ENCODE measurements around the gene PPP1R14B. TPM values are rescaled to one million over a fixed set of nuclear protein-coding genes. Genes with fewer than 3 reads are reported as not detected.

The PPP1R14B gene
- total and polyA plus RNA-seq, 2 of the 13 experiments (the other 11 are each of a cell fraction or from before 2014, with no cell fraction given), result 110 to 148 TPM

DNA sequence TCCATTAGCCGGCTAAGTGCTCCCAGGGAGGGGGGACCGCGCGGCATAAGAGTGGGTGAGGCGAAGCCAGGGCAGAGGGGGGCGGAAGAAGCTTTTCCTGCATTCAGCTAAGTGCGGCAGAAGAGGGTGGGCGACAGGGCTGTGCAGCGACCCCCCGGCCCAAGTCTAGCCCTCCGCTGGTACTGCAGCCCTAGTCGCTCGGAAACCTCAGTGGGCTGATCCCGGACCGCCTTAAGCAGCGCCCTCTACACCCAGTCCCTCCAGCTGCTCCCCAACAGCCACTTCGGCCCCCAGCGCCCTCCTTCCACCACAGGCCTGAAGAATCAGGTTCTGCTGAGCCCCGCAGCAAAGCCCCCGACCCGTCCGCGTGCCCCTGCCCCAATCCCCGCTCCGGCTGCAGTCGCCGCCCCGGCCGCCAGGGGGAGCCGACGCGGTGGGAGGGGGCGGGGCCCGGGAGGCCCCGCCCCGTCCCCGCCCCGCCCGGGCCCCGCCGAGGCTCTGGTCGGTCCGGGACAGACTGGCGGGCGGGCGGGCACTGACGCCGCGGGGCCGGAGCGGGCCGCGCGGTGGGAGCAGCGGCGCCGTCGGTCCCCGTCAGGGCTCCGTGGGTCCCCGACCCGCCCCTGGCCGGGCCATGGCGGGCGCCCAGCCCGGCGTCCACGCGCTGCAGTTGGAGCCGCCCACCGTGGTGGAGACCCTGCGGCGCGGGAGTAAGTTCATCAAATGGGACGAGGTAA, 4.4 kb upstream of the PPP1R14B start, which contains the start of gene PLCB3 (continued):
- TF ChIP-seq, protein P1, sequence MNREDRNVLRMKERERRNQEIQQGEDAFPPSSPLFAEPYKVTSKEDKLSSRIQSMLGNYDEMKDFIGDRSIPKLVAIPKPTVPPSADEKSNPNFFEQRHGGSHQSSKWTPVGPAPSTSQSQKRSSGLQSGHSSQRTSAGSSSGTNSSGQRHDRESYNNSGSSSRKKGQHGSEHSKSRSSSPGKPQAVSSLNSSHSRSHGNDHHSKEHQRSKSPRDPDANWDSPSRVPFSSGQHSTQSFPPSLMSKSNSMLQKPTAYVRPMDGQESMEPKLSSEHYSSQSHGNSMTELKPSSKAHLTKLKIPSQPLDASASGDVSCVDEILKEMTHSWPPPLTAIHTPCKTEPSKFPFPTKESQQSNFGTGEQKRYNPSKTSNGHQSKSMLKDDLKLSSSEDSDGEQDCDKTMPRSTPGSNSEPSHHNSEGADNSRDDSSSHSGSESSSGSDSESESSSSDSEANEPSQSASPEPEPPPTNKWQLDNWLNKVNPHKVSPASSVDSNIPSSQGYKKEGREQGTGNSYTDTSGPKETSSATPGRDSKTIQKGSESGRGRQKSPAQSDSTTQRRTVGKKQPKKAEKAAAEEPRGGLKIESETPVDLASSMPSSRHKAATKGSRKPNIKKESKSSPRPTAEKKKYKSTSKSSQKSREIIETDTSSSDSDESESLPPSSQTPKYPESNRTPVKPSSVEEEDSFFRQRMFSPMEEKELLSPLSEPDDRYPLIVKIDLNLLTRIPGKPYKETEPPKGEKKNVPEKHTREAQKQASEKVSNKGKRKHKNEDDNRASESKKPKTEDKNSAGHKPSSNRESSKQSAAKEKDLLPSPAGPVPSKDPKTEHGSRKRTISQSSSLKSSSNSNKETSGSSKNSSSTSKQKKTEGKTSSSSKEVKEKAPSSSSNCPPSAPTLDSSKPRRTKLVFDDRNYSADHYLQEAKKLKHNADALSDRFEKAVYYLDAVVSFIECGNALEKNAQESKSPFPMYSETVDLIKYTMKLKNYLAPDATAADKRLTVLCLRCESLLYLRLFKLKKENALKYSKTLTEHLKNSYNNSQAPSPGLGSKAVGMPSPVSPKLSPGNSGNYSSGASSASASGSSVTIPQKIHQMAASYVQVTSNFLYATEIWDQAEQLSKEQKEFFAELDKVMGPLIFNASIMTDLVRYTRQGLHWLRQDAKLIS (CRISPR knock-in tag; IDR thresholded peaks at IDR 0.05), result no peak
- TF ChIP-seq MIXL1 (CRISPR knock-in tag; IDR thresholded peaks at IDR 0.05) (no peak), NR2F1 (CRISPR knock-in tag; IDR thresholded peaks at IDR 0.05) (no peak), CCDC6 (CRISPR knock-in tag; IDR thresholded peaks at IDR 0.05) (no peak), KLF16 (CRISPR knock-in tag; IDR thresholded peaks at IDR 0.05) (no peak), SP2 (CRISPR knock-in tag; IDR thresholded peaks at IDR 0.05) (0 out of 2 replicates have a peak, but pooled peaks have one; percentile 38), PPARG (CRISPR knock-in tag; conservative IDR thresholded peaks at IDR 0.05) (no peak), CC2D1A (CRISPR knock-in tag; IDR thresholded peaks at IDR 0.05) (no peak), ZNF33A (CRISPR knock-in tag; IDR thresholded peaks at IDR 0.05; ENCODE audit: borderline replicate concordance) (no peak)
- TF ChIP-seq, protein P2, sequence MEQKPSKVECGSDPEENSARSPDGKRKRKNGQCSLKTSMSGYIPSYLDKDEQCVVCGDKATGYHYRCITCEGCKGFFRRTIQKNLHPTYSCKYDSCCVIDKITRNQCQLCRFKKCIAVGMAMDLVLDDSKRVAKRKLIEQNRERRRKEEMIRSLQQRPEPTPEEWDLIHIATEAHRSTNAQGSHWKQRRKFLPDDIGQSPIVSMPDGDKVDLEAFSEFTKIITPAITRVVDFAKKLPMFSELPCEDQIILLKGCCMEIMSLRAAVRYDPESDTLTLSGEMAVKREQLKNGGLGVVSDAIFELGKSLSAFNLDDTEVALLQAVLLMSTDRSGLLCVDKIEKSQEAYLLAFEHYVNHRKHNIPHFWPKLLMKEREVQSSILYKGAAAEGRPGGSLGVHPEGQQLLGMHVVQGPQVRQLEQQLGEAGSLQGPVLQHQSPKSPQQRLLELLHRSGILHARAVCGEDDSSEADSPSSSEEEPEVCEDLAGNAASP (CRISPR knock-in tag; IDR thresholded peaks at IDR 0.05; ENCODE audit: borderline replicate concordance), result no peak
- TF ChIP-seq, protein P3, sequence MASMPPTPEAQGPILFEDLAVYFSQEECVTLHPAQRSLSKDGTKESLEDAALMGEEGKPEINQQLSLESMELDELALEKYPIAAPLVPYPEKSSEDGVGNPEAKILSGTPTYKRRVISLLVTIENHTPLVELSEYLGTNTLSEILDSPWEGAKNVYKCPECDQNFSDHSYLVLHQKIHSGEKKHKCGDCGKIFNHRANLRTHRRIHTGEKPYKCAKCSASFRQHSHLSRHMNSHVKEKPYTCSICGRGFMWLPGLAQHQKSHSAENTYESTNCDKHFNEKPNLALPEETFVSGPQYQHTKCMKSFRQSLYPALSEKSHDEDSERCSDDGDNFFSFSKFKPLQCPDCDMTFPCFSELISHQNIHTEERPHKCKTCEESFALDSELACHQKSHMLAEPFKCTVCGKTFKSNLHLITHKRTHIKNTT (CRISPR knock-in tag; IDR thresholded peaks at IDR 0.05), result no peak
- TF ChIP-seq, protein P4, sequence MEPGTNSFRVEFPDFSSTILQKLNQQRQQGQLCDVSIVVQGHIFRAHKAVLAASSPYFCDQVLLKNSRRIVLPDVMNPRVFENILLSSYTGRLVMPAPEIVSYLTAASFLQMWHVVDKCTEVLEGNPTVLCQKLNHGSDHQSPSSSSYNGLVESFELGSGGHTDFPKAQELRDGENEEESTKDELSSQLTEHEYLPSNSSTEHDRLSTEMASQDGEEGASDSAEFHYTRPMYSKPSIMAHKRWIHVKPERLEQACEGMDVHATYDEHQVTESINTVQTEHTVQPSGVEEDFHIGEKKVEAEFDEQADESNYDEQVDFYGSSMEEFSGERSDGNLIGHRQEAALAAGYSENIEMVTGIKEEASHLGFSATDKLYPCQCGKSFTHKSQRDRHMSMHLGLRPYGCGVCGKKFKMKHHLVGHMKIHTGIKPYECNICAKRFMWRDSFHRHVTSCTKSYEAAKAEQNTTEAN (CRISPR knock-in tag; conservative IDR thresholded peaks at IDR 0.05), result no peak
- TF ChIP-seq, protein P5, sequence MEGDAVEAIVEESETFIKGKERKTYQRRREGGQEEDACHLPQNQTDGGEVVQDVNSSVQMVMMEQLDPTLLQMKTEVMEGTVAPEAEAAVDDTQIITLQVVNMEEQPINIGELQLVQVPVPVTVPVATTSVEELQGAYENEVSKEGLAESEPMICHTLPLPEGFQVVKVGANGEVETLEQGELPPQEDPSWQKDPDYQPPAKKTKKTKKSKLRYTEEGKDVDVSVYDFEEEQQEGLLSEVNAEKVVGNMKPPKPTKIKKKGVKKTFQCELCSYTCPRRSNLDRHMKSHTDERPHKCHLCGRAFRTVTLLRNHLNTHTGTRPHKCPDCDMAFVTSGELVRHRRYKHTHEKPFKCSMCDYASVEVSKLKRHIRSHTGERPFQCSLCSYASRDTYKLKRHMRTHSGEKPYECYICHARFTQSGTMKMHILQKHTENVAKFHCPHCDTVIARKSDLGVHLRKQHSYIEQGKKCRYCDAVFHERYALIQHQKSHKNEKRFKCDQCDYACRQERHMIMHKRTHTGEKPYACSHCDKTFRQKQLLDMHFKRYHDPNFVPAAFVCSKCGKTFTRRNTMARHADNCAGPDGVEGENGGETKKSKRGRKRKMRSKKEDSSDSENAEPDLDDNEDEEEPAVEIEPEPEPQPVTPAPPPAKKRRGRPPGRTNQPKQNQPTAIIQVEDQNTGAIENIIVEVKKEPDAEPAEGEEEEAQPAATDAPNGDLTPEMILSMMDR (CRISPR knock-in tag; IDR thresholded peaks at IDR 0.05), result peak; percentile 69
- TF ChIP-seq, protein P6, sequence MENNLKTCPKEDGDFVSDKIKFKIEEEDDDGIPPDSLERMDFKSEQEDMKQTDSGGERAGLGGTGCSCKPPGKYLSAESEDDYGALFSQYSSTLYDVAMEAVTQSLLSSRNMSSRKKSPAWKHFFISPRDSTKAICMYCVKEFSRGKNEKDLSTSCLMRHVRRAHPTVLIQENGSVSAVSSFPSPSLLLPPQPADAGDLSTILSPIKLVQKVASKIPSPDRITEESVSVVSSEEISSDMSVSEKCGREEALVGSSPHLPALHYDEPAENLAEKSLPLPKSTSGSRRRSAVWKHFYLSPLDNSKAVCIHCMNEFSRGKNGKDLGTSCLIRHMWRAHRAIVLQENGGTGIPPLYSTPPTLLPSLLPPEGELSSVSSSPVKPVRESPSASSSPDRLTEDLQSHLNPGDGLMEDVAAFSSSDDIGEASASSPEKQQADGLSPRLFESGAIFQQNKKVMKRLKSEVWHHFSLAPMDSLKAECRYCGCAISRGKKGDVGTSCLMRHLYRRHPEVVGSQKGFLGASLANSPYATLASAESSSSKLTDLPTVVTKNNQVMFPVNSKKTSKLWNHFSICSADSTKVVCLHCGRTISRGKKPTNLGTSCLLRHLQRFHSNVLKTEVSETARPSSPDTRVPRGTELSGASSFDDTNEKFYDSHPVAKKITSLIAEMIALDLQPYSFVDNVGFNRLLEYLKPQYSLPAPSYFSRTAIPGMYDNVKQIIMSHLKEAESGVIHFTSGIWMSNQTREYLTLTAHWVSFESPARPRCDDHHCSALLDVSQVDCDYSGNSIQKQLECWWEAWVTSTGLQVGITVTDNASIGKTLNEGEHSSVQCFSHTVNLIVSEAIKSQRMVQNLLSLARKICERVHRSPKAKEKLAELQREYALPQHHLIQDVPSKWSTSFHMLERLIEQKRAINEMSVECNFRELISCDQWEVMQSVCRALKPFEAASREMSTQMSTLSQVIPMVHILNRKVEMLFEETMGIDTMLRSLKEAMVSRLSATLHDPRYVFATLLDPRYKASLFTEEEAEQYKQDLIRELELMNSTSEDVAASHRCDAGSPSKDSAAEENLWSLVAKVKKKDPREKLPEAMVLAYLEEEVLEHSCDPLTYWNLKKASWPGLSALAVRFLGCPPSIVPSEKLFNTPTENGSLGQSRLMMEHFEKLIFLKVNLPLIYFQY (CRISPR knock-in tag; IDR thresholded peaks at IDR 0.05; ENCODE audit: borderline replicate concordance), result 0 out of 2 replicates have a peak, but pooled peaks have one; percentile 26

All from HepG2 (cell line).